GM23248 (cell line): Measurements from ENCODE around the gene DENND6A. TPM values are rescaled to one million over a fixed set of nuclear protein-coding genes. Genes with fewer than 3 reads are reported as not detected.
A peak's percentile ranks its signal among the peaks of the same experiment; 100 is the strongest.

Experiments used
- DNase-seq: peaks from one replicate; pipeline ENCODE4 v3.0.0-alpha.2; 2015
- H2AFZ ChIP-seq: fragments of 200-600 bp; sonication (generic); 2 replicates; pipeline ENCODE4 v1.6.1; 2016; ENCODE audit warnings: antibody characterized with exemption
- H3F3A ChIP-seq: fragments of 200-600 bp; sonication (generic); 2 replicates; pipeline ENCODE4 v1.6.1; 2016; ENCODE audit warnings: mild to moderate bottlenecking, antibody characterized with exemption, mixed run types; ENCODE audit not compliant: insufficient read depth
- H3K27ac ChIP-seq: fragments of 200-600 bp; sonication (generic); 2 replicates; pipeline ENCODE4 v1.5.1; 2016; ENCODE audit warnings: mild to moderate bottlenecking
- H3K27me3 ChIP-seq: fragments of 200-600 bp; sonication (generic); replicated peaks from 2 replicates; pipeline ENCODE4 v1.6.1; 2016; ENCODE audit warnings: mild to moderate bottlenecking; ENCODE audit not compliant: insufficient read depth
- H3K36me3 ChIP-seq: fragments of 200-600 bp; sonication (generic); 2 replicates; pipeline ENCODE4 v1.6.1; 2016; ENCODE audit warnings: low read depth, mild to moderate bottlenecking
- H3K4me1 ChIP-seq: fragments of 200-600 bp; sonication (generic); 2 replicates; pipeline ENCODE4 v1.6.1; 2016; ENCODE audit warnings: mild to moderate bottlenecking; ENCODE audit not compliant: insufficient read depth
- H3K4me2 ChIP-seq: fragments of 200-600 bp; sonication (generic); one replicate; pipeline ENCODE4 v1.6.1; 2016; ENCODE audit warnings: mild to moderate bottlenecking; ENCODE audit not compliant: unreplicated experiment
- H3K4me3 ChIP-seq: fragments of 200-600 bp; sonication (generic); 2 replicates; pipeline ENCODE4 v1.5.1; 2016; ENCODE audit warnings: mild to moderate bottlenecking
- H3K79me2 ChIP-seq: fragments of 200-600 bp; sonication (generic); 2 replicates; pipeline ENCODE4 v1.6.1; 2016; ENCODE audit warnings: mild to moderate bottlenecking; ENCODE audit not compliant: insufficient read depth
- H3K9ac ChIP-seq: fragments of 200-600 bp; sonication (generic); 2 replicates; pipeline ENCODE4 v1.6.1; 2016; ENCODE audit warnings: mild to moderate bottlenecking
- H3K9me2 ChIP-seq: fragments of 200-600 bp; sonication (generic); 2 replicates; pipeline ENCODE4 v1.6.1; 2016; ENCODE audit warnings: mixed run types, mild to moderate bottlenecking, moderate library complexity; ENCODE audit not compliant: insufficient read depth
- H3K9me3 ChIP-seq: fragments of 200-600 bp; sonication (generic); one replicate; pipeline ENCODE4 v1.6.1; 2017; ENCODE audit warnings: low read depth
- H4K20me1 ChIP-seq: fragments of 200-600 bp; sonication (generic); 2 replicates; pipeline ENCODE4 v1.6.0; 2016; ENCODE audit not compliant: insufficient read depth
- EZH2 ChIP-seq: fragments of 200-600 bp; sonication (generic); IDR thresholded peaks from 2 replicates; pipeline ENCODE4 v1.6.1; 2018; ENCODE audit warnings: antibody characterized with exemption, mild to moderate bottlenecking; ENCODE audit not compliant: insufficient read depth, poor library complexity, severe bottlenecking
- EZH2phosphoT487 ChIP-seq: fragments of 200-600 bp; sonication (generic); IDR thresholded peaks from 2 replicates; pipeline ENCODE4 v1.6.1; 2018; ENCODE audit warnings: antibody characterized with exemption, moderate library complexity, mild to moderate bottlenecking, low read depth; ENCODE audit not compliant: insufficient read depth
- WGBS, 2 experiments: methylation state at CpG; one replicate each; pipeline ENCODE4 v1.1.6; 2015 to 2017; ENCODE audit warnings: low lambda C conversion rate in 2 of 2, low coverage in 1 of 2; ENCODE audit errors: missing lambda C conversion rate in 2 of 2; 5-methylcytosine and 5-hydroxymethylcytosine counted together
- in situ Hi-C: fragments of 300-500 bp; cut with MboI; formaldehyde crosslinking; loops from 2 replicates; pipeline ENCODE4 v1.15.0; 2020
- polyA plus RNA-seq: library from polyadenylated mRNA; unstranded; fragments of >200 nt; fragmentation: Nextera tagmentation; extraction: Ambion mirVana; gene quantifications from 2 replicates; pipeline ENCODE4 v1.2.1, GENCODE V29; 2016
- total RNA-seq: library from RNA; depleted of rRNA; stranded (reverse); fragments of >200 nt; shearing (Covaris generic); gene quantifications from 2 replicates; pipeline ENCODE4 v1.2.3, GENCODE V29; 2014

The DENND6A gene
- total and polyA plus RNA-seq, 2 experiments from 2014 or later = 10.2 to 28.0 TPM

- Histone ChIP-seq H3F3A (no peaks in the 10 kb centered on the region), H3K9ac (no peak overlapping the region)
These were observed 24.5 kb upstream of the DENND6A start for GRCh38 chr3:57717205-57717868.

GRCh38 chr3:57715686-57716085 is 22.8 kb upstream of the DENND6A start:
- Histone ChIP-seq H3F3A (no peaks in the 10 kb centered on the region), H3K27ac (no peak overlapping the region), H3K79me2 (no peaks in the 10 kb centered on the region), H3K36me3 (no peaks in the 10 kb centered on the region), H3K4me2 (no peak overlapping the region), H3K9me2 (no peaks in the 10 kb centered on the region), H3K4me3 (no peak overlapping the region), H3K4me1 (no peaks in the 10 kb centered on the region), H3K9ac (no peak overlapping the region), H4K20me1 (no peaks in the 10 kb centered on the region), H3K9me3 (no peaks in the 10 kb centered on the region), H2AFZ (no peak overlapping the region), H3K27me3 (no peaks in the 10 kb centered on the region)
- TF ChIP-seq EZH2phosphoT487 (no peak), EZH2 (no peak)
- DNase-seq = no peak
- in situ Hi-C loops = no loop called here
- WGBS, 2 experiments = 63% methylated on average over 4 of the region's 4 CpGs

More at GRCh38 chr3:57717205-57717868, 24.5 kb upstream of the DENND6A start:
- no peak for TF ChIP-seq EZH2phosphoT487
- no peak for TF ChIP-seq EZH2
- Histone ChIP-seq H3K9me2 (no peaks in the 10 kb centered on the region), H3K79me2 (no peaks in the 10 kb centered on the region), H3K36me3 (no peaks in the 10 kb centered on the region), H3K4me1 (no peaks in the 10 kb centered on the region), H3K9me3 (no peaks in the 10 kb centered on the region), H3K27me3 (no peaks in the 10 kb centered on the region), H3K27ac (no peak overlapping the region), H4K20me1 (no peaks in the 10 kb centered on the region), H3K4me3 (no peak overlapping the region), H2AFZ (no peak overlapping the region), H3K4me2 (no peak overlapping the region)
- DNase-seq = no peak
- in situ Hi-C loops = no loop called here
- WGBS, 2 experiments = 84 to 89% methylated on average over 6 of the region's 6 CpGs

- Histone ChIP-seq H3K9me3 (no peaks in the 10 kb centered on the region), H3K36me3 (no peaks in the 10 kb centered on the region), H3K27ac (no peak overlapping the region), H3K9me2 (no peaks in the 10 kb centered on the region), H3K79me2 (no peaks in the 10 kb centered on the region), H4K20me1 (no peaks in the 10 kb centered on the region), H2AFZ (peak overlapping the region; percentile 59), H3K27me3 (no peaks in the 10 kb centered on the region), H3K9ac (no peak overlapping the region; the same call in 1 of the 2 replicates), H3F3A (peaks cover 19% of the 10 kb centered on the region; the same call in 1 of the 2 replicates), H3K4me1 (peaks cover 18% of the 10 kb centered on the region), H3K4me2 (peak overlapping the region; percentile 1), H3K4me3 (no peak overlapping the region)
- in situ Hi-C loops = no loop called here
- no peak for DNase-seq
- no peak for TF ChIP-seq EZH2
- TF ChIP-seq EZH2phosphoT487 = no peak
- 4 to 7% methylated on average over 2 of the region's 2 CpGs for WGBS, 2 experiments
These were observed 16.7 kb upstream of the DENND6A start for GRCh38 chr3:57709559-57709958.

- no peaks in the 10 kb centered on the region for H4K20me1 ChIP-seq
- H2AFZ ChIP-seq = peak overlapping the region; percentile 59
- 14 to 23% methylated on average over 2 of the region's 2 CpGs for WGBS, 2 experiments
- H3K4me3 ChIP-seq = no peak overlapping the region
- H3F3A ChIP-seq = peaks cover 19% of the 10 kb centered on the region; the same call in 1 of the 2 replicates
- H3K9me3 ChIP-seq = no peaks in the 10 kb centered on the region
- no peak for TF ChIP-seq EZH2
- no peak for TF ChIP-seq EZH2phosphoT487
- no peaks in the 10 kb centered on the region for H3K36me3 ChIP-seq
- no peak overlapping the region for H3K27ac ChIP-seq
- in situ Hi-C loops = no loop called here
- H3K9ac ChIP-seq = no peak overlapping the region; the same call in 1 of the 2 replicates
- no peaks in the 10 kb centered on the region for H3K9me2 ChIP-seq
- DNase-seq = no peak
- no peaks in the 10 kb centered on the region for H3K27me3 ChIP-seq
- H3K4me1 ChIP-seq = peaks cover 18% of the 10 kb centered on the region
- H3K79me2 ChIP-seq = no peaks in the 10 kb centered on the region
- peak overlapping the region; percentile 1 for H3K4me2 ChIP-seq
These were observed 16.2 kb upstream of the DENND6A start for GRCh38 chr3:57709031-57709430.
